Upper lobe of right lung (tissue), 1 donor: ENCODE data around the gene SLC2A11. TPM values are rescaled to one million over a fixed set of nuclear protein-coding genes. Genes with fewer than 3 reads are reported as not detected.

Experiments
- ATAC-seq: fragments of 200-7000 bp; cut with Tn5 transposase; one replicate; pipeline ENCODE4 v1.9.1; 2020; ENCODE audit warnings: mild to moderate bottlenecking, moderate library complexity
- DNase-seq: peaks from one replicate; pipeline ENCODE4 v3.0.0-alpha.2; 2020
- H3K27ac ChIP-seq: fragments of 200-600 bp; one replicate; pipeline ENCODE4 v1.8.0; 2022
- H3K27me3 ChIP-seq: fragments of 200-600 bp; one replicate; pipeline ENCODE4 v1.8.0; 2022; ENCODE audit warnings: mild to moderate bottlenecking
- H3K36me3 ChIP-seq: fragments of 200-600 bp; one replicate; pipeline ENCODE4 v1.8.0; 2022
- H3K4me1 ChIP-seq: fragments of 200-600 bp; one replicate; pipeline ENCODE4 v1.8.0; 2022
- H3K4me3 ChIP-seq: fragments of 200-600 bp; one replicate; pipeline ENCODE4 v1.8.0; 2022; ENCODE audit warnings: mild to moderate bottlenecking
- H3K9me3 ChIP-seq: fragments of 200-600 bp; one replicate; pipeline ENCODE4 v1.8.0; 2022
- CTCF ChIP-seq: fragments of 200-600 bp; IDR thresholded peaks from one replicate; pipeline ENCODE4 v1.8.0; 2022; ENCODE audit warnings: antibody characterized with exemption
- intact Hi-C: fragments of 100-400 bp; cut with DNase I; formaldehyde crosslinking; loops from one replicate; pipeline ENCODE4 v1.11.0; 2022
- total RNA-seq: library from RNA; stranded (reverse); fragmentation: NEBNext Ultra II Directional; extraction: Animal tissue kit (Norgen Biotek cat#: 25700); gene quantifications from one replicate; pipeline ENCODE4 v1.2.1, GENCODE V29; 2021
- donor health status: DM: no; HTN: yes; CAD: no; lungs with severe emphysema.

The SLC2A11 gene
- total RNA-seq, 1 donor from 2014 or later: 13.2 TPM

GRCh38 chr22:23818541-23818940, 39.1 kb upstream of the SLC2A11 start:
- TF ChIP-seq CTCF: no peak
- H3K27me3 ChIP-seq: no peaks in the 10 kb centered on the region
- H3K4me3 ChIP-seq: no peak overlapping the region
- DNase-seq (no peak), ATAC-seq (no peak)
- H3K4me1 ChIP-seq: no peaks in the 10 kb centered on the region
- H3K9me3 ChIP-seq: no peaks in the 10 kb centered on the region
- H3K27ac ChIP-seq: no peak overlapping the region
- peaks cover 81% of the 10 kb centered on the region for H3K36me3 ChIP-seq
- intact Hi-C loops: no loop called here

GRCh38 chr22:23820748-23821211, 36.9 kb upstream of the SLC2A11 start:
- Histone ChIP-seq H3K4me3 (no peak overlapping the region), H3K36me3 (peaks cover 100% of the 10 kb centered on the region), H3K9me3 (no peaks in the 10 kb centered on the region), H3K27ac (no peak overlapping the region), H3K4me1 (no peaks in the 10 kb centered on the region), H3K27me3 (no peaks in the 10 kb centered on the region)
- ATAC-seq (no peak), DNase-seq (no peak)
- intact Hi-C loops: no loop called here
- TF ChIP-seq CTCF: no peak

- intact Hi-C loops: no loop called here
- Histone ChIP-seq H3K9me3 (no peaks in the 10 kb centered on the region), H3K36me3 (peaks cover 99% of the 10 kb centered on the region), H3K4me1 (no peaks in the 10 kb centered on the region), H3K27ac (no peak overlapping the region), H3K4me3 (no peak overlapping the region), H3K27me3 (no peaks in the 10 kb centered on the region)
- ATAC-seq (no peak), DNase-seq (no peak)
- TF ChIP-seq CTCF: no peak
These were observed 35.5 kb upstream of the SLC2A11 start for GRCh38 chr22:23822101-23822671.

GRCh38 chr22:23823331-23823791, 34.3 kb upstream of the SLC2A11 start:
- no peak for TF ChIP-seq CTCF
- no peak for DNase-seq
- no peaks in the 10 kb centered on the region for H3K9me3 ChIP-seq

DNA sequence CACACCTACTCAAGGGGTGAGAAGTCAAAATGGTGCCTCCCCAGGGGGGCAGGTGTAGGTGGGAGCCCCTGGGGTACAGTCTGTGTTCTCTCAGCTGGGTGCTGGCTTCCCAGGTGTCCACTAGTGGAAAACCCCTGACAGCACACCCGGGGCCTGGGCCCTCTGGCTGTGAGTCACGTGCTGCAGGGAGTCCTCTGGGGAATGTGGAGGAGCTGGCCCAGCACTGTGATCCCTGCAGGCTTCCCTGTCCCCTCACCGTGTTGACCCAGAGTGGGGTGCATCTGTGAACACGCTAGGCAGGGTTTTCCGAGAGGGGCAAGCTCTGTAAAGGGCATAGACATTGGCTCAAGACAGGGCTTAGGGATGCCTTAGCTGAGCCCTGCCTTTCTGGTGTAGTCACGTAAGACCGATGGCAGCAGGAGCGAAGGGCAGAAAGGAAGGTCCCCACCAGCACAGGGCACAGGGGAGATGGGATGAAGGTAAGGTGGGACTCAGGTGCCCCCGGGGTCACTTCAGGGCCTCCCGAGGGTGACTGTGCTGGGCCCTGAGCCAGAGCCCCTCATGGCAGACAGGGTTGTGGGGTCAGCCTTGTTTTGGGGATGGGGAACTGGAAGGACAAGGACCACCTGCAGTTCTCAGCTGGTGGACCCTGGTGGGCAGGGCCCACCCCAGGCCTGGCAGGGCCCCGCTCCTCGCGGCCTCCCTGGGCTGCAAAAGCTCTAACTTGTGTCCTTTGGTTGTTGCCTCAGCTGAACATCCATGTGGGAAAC, 33.0 kb upstream of the SLC2A11 start:
- Histone ChIP-seq H3K4me1 (no peaks in the 10 kb centered on the region), H3K36me3 (peaks cover 88% of the 10 kb centered on the region), H3K4me3 (no peak overlapping the region), H3K27ac (no peak overlapping the region), H3K9me3 (no peaks in the 10 kb centered on the region), H3K27me3 (no peaks in the 10 kb centered on the region)
- intact Hi-C loops: no loop called here
- no peak for DNase-seq
- no peak for ATAC-seq
- no peak for TF ChIP-seq CTCF

More at GRCh38 chr22:23823331-23823791, 34.3 kb upstream of the SLC2A11 start:
- H3K4me1 ChIP-seq: no peaks in the 10 kb centered on the region
- intact Hi-C loops: no loop called here
- no peaks in the 10 kb centered on the region for H3K27me3 ChIP-seq
- ATAC-seq: no peak
- no peak overlapping the region for H3K4me3 ChIP-seq
- H3K36me3 ChIP-seq: peaks cover 99% of the 10 kb centered on the region
- no peak overlapping the region for H3K27ac ChIP-seq
